SK-N-SH (cell line): ENCODE data around the gene CCDC57. TPM values are rescaled to one million over a fixed set of nuclear protein-coding genes. Genes with fewer than 3 reads are reported as not detected.

Experiments
- CTCF ChIA-PET: fragments of 300-600, 350-600 bp; formaldehyde crosslinking; extraction: SDS; loops from one replicate; lab custom pipeline; 2021; lab: Yijun Ruan, JAX
- POLR2A ChIA-PET: fragments of 350-600 bp; sonication (Branson Sonifier 250); formaldehyde crosslinking; extraction: SDS; loops from one replicate; lab custom pipeline; 2020; ENCODE audit warnings: antibody characterized with exemption, inconsistent platforms; lab: Yijun Ruan, JAX
- DNase-seq: peaks from one replicate; pipeline ENCODE4 v3.0.0; 2012
- H2AFZ ChIP-seq: fragments of 200-600 bp; sonication (generic); 2 replicates; pipeline ENCODE4 v1.8.1; 2016; ENCODE audit warnings: antibody characterized with exemption, mild to moderate bottlenecking, low read depth
- H3F3A ChIP-seq: fragments of 200-600 bp; sonication (generic); replicated peaks from 2 replicates; pipeline ENCODE3; 2016; ENCODE audit warnings: antibody characterized with exemption, mild to moderate bottlenecking; ENCODE audit not compliant: insufficient read depth
- H3K27ac ChIP-seq, 2 experiments: fragments of 200-500 bp in 1 of 2; fragments of 200-600 bp in 1 of 2; sonication (Bioruptor generic) in 1 of 2; sonication (generic), shearing (Covaris generic) in 1 of 2; 2 replicates each; pipeline versions ENCODE4 v1.5.1 to v1.6.1; 2014 to 2016; ENCODE audit warnings: low read depth in 2 of 2, inconsistent platforms in 1 of 2, low read length in 1 of 2, mild to moderate bottlenecking in 1 of 2, mixed read lengths in 1 of 2
- H3K27me3 ChIP-seq: fragments of 200-600 bp; sonication (generic), shearing (Covaris generic); 2 replicates; pipeline ENCODE4 v1.6.1; 2016; ENCODE audit warnings: mixed run types; ENCODE audit not compliant: insufficient read depth
- H3K36me3 ChIP-seq, 2 experiments: fragments of 200-500 bp in 1 of 2; fragments of 200-600 bp in 1 of 2; sonication (Bioruptor generic) in 1 of 2; sonication (generic) in 1 of 2; replicated peaks in 1 of 2; 2 replicates each; pipeline versions ENCODE3 to v1.5.1; 2014 to 2016; ENCODE audit warnings: low read length in 1 of 2, mild to moderate bottlenecking in 1 of 2; ENCODE audit not compliant: insufficient read depth in 2 of 2, control insufficient read depth in 1 of 2
- H3K4me1 ChIP-seq, 2 experiments: fragments of 200-500 bp in 1 of 2; fragments of 200-600 bp in 1 of 2; sonication (Bioruptor generic) in 1 of 2; sonication (generic), shearing (Covaris generic) in 1 of 2; 2 replicates each; pipeline versions ENCODE4 v1.5.1 to v1.6.1; 2014 to 2016; ENCODE audit warnings: low read depth in 1 of 2, low read length in 1 of 2, mixed run types in 1 of 2; ENCODE audit not compliant: insufficient read depth in 2 of 2, control insufficient read depth in 1 of 2
- H3K4me2 ChIP-seq: fragments of 200-600 bp; sonication (generic), shearing (Covaris generic); 2 replicates; pipeline ENCODE4 v1.6.1; 2017; ENCODE audit warnings: mixed run types
- H3K4me3 ChIP-seq, 2 experiments: fragments of 200-500 bp in 1 of 2; fragments of 200-600 bp in 1 of 2; sonication (Bioruptor generic) in 1 of 2; sonication (generic), shearing (Covaris generic) in 1 of 2; 2 replicates each; pipeline versions ENCODE4 v1.5.1 to v1.8.1; 2014 to 2016; ENCODE audit warnings: low read depth in 2 of 2, inconsistent platforms in 1 of 2, low read length in 1 of 2, mild to moderate bottlenecking in 1 of 2, mixed read lengths in 1 of 2, moderate library complexity in 1 of 2
- H3K79me2 ChIP-seq: fragments of 200-600 bp; sonication (generic); 2 replicates; pipeline ENCODE4 v1.8.1; 2017; ENCODE audit warnings: mild to moderate bottlenecking; ENCODE audit not compliant: insufficient read depth
- H3K9ac ChIP-seq: fragments of 200-600 bp; sonication (generic); 2 replicates; pipeline ENCODE4 v1.6.1; 2017; ENCODE audit warnings: mixed run types
- H3K9me2 ChIP-seq: fragments of 200-600 bp; sonication (generic); 2 replicates; pipeline ENCODE4 v1.6.1; 2017; ENCODE audit warnings: mixed run types
- H3K9me3 ChIP-seq: fragments of 200-600 bp; sonication (generic); 2 replicates; pipeline ENCODE4 v1.6.1; 2017; ENCODE audit warnings: mixed run types, mild to moderate bottlenecking, moderate library complexity
- H4K20me1 ChIP-seq: fragments of 200-600 bp; sonication (generic); 2 replicates; pipeline ENCODE4 v1.6.1; 2017; ENCODE audit warnings: mild to moderate bottlenecking, mixed run types; ENCODE audit not compliant: insufficient read depth
- FOSL2 ChIP-seq: IDR thresholded peaks from 2 replicates; pipeline ENCODE4 v1.4.0; 2012; ENCODE audit warnings: low read depth, mild to moderate bottlenecking, moderate library complexity, borderline replicate concordance
- GABPA ChIP-seq: IDR thresholded peaks from 2 replicates; pipeline ENCODE4 v1.4.0; 2012; ENCODE audit warnings: low read depth, mild to moderate bottlenecking
- GATA2 ChIP-seq: sonication (generic); formaldehyde crosslinking; IDR thresholded peaks from 2 replicates; pipeline ENCODE4 v1.5.0; 2020; ENCODE audit warnings: mild to moderate bottlenecking, missing genetic modification reagents
- NFIC ChIP-seq: IDR thresholded peaks from 2 replicates; pipeline ENCODE4 v1.4.0; 2012; ENCODE audit warnings: borderline replicate concordance
- NRF1 ChIP-seq: IDR thresholded peaks from 2 replicates; pipeline ENCODE4 v1.6.1; 2012; ENCODE audit warnings: low read depth, mild to moderate bottlenecking, low read length
- POLR2AphosphoS5 ChIP-seq: IDR thresholded peaks from 2 replicates; pipeline ENCODE4 v1.6.1; 2012; ENCODE audit warnings: low read depth, low read length
- SMC3 ChIP-seq: IDR thresholded peaks from 2 replicates; pipeline ENCODE4 v1.6.1; 2012; ENCODE audit warnings: low read depth, low read length, improper control_type of control experiment
- YY1 ChIP-seq: IDR thresholded peaks from 2 replicates; pipeline ENCODE4 v1.4.0; 2012; ENCODE audit warnings: low read depth, mild to moderate bottlenecking
- WGBS: methylation state at CpG from one replicate; pipeline ENCODE4 v1.1.6; 2017; ENCODE audit warnings: low lambda C conversion rate; 5-methylcytosine and 5-hydroxymethylcytosine counted together
- polyA plus RNA-seq, 3 experiments: library from polyadenylated mRNA; depleted of rRNA; stranded (reverse); fragments of >200 nt; gene quantifications; 2 replicates each; pipeline ENCODE4 v1.2.3, GENCODE V29; 2012
- TF ChIP-seq, protein P1 (sequence below): IDR thresholded peaks from 2 replicates; pipeline ENCODE4 v1.4.0; 2012; ENCODE audit warnings: low read depth, borderline replicate concordance
- TF ChIP-seq, protein P2 (sequence below): fragments of 150-350 bp; IDR thresholded peaks from 2 replicates; pipeline ENCODE4 v1.6.1; 2017; ENCODE audit warnings: antibody characterized with exemption, low read length, low read depth, borderline replicate concordance
- TF ChIP-seq, protein P3 (sequence below): IDR thresholded peaks from 2 replicates; pipeline ENCODE4 v1.6.1; 2012; ENCODE audit warnings: mild to moderate bottlenecking, low read depth, low read length, moderate library complexity
- TF ChIP-seq, protein P4 (sequence below): IDR thresholded peaks from 2 replicates; pipeline ENCODE4 v1.4.0; 2012; ENCODE audit warnings: low read depth, borderline replicate concordance

The CCDC57 gene
- polyA plus RNA-seq, 1 of the 3 experiments (the other 2 are of a cell fraction), result 68.6 TPM

DNA sequence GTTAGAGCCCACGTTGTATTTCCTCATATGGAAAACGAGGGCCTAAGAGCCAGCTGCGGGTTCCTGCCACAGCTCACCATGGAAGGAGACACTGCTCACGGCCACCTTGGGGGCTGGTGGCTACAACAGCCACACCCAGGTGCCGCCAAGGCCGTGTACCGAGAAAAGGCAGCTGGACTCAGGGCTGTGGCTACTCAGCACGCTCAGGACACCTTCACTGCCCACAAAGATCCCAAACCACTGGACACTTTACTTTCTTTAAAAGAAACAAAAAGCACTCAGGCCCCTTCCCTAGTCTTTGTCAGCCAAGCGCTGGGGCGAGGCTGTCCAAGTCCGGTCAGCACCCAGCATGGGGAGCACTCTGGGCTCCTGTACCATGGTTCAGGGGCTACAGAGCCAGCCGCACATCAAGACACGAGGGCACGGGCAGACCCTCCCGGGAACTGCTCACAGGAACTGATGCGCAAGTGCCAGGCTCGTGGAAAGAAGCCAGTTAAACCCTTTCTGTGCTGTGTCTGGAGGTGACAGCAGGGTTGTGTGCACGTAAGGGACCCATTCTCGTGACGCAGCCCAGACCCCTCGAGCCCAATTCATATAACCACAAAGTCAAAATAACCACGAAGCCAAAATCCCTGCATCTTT is 34.7 kb upstream of the CCDC57 start (continued):
- TF ChIP-seq, protein P1, sequence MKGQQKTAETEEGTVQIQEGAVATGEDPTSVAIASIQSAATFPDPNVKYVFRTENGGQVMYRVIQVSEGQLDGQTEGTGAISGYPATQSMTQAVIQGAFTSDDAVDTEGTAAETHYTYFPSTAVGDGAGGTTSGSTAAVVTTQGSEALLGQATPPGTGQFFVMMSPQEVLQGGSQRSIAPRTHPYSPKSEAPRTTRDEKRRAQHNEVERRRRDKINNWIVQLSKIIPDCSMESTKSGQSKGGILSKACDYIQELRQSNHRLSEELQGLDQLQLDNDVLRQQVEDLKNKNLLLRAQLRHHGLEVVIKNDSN, result no peak
- TF ChIP-seq NFIC (no peak), YY1 (no peak)
- TF ChIP-seq, all 33 proteins: peak for 0

DNA sequence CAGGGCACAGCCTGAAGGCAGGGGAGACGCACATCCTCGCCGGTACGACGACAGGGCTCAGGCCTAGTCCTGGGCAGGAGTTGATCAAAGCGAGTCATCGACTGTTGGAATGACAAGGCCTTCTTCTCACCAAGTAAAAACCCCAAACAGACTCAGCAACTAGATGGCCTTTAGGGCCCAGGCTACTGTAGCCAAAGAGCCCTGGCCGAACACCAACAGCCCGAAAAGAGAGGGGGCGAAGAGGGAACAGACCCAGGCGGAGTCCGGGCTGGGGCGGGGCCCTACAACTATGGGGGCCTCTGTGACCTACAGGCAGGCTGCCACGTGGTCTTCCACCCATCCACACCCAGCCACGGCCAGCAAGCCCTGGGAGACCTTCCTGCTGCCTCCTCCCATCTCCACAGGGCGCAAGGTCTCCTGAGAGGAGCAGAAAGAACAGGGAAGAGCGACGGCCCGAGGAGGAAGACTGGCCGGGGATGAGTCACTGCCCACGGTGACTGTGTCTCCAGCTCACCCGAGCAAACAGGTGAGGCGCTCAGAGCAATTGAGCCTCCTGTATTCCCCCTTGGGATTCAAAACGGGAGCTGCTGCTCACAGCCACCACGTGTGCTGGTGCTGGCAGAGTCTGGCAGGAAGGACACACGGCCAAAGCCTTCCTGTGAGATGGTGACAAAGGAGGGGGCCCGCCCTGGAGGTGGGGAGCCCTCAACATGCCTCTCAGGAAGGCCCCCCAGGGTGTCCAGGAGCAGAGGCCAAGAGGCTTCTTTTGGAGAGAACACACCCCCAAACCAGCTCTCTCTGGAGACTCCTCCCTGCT is 33.9 kb upstream of the CCDC57 start:
- POLR2A ChIA-PET, result no interaction called here
- 72% methylated on average over 25 of the region's 27 CpGs for WGBS
- H3K27me3 ChIP-seq, result no peaks in the 10 kb centered on the region
- CTCF ChIA-PET, result interaction anchor here (0.7 to 2.6 kb wide), 5 partner anchors 8 to 74 kb away, joined by 3 to 17 read pairs (median 3); no protein-coding TSS in a partner anchor
- peaks cover 100% of the 10 kb centered on the region for H4K20me1 ChIP-seq
- no peaks in the 10 kb centered on the region for H3K9me3 ChIP-seq
- H3K9ac ChIP-seq, result no peak overlapping the region
- H3K79me2 ChIP-seq, result peaks cover 84% of the 10 kb centered on the region
- H2AFZ ChIP-seq, result no peak overlapping the region
- H3F3A ChIP-seq, result peaks cover 68% of the 10 kb centered on the region
- H3K27ac ChIP-seq, result peak overlapping the region; percentile 3 to 23; a peak in 3 of 4 replicates
- no peak for TF ChIP-seq GABPA
- TF ChIP-seq, protein P2, sequence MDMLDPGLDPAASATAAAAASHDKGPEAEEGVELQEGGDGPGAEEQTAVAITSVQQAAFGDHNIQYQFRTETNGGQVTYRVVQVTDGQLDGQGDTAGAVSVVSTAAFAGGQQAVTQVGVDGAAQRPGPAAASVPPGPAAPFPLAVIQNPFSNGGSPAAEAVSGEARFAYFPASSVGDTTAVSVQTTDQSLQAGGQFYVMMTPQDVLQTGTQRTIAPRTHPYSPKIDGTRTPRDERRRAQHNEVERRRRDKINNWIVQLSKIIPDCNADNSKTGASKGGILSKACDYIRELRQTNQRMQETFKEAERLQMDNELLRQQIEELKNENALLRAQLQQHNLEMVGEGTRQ, result no peak
- TF ChIP-seq POLR2AphosphoS5, result peak; percentile 13
- TF ChIP-seq, protein P3, sequence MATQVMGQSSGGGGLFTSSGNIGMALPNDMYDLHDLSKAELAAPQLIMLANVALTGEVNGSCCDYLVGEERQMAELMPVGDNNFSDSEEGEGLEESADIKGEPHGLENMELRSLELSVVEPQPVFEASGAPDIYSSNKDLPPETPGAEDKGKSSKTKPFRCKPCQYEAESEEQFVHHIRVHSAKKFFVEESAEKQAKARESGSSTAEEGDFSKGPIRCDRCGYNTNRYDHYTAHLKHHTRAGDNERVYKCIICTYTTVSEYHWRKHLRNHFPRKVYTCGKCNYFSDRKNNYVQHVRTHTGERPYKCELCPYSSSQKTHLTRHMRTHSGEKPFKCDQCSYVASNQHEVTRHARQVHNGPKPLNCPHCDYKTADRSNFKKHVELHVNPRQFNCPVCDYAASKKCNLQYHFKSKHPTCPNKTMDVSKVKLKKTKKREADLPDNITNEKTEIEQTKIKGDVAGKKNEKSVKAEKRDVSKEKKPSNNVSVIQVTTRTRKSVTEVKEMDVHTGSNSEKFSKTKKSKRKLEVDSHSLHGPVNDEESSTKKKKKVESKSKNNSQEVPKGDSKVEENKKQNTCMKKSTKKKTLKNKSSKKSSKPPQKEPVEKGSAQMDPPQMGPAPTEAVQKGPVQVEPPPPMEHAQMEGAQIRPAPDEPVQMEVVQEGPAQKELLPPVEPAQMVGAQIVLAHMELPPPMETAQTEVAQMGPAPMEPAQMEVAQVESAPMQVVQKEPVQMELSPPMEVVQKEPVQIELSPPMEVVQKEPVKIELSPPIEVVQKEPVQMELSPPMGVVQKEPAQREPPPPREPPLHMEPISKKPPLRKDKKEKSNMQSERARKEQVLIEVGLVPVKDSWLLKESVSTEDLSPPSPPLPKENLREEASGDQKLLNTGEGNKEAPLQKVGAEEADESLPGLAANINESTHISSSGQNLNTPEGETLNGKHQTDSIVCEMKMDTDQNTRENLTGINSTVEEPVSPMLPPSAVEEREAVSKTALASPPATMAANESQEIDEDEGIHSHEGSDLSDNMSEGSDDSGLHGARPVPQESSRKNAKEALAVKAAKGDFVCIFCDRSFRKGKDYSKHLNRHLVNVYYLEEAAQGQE, result no peak
- no peak for TF ChIP-seq SMC3
- no peak for TF ChIP-seq NRF1
- TF ChIP-seq GATA2 (CRISPR knock-in tag), result no peak
- TF ChIP-seq FOSL2, result peak; percentile 30; the same call in 1 of the 2 replicates
- TF ChIP-seq, protein P4, sequence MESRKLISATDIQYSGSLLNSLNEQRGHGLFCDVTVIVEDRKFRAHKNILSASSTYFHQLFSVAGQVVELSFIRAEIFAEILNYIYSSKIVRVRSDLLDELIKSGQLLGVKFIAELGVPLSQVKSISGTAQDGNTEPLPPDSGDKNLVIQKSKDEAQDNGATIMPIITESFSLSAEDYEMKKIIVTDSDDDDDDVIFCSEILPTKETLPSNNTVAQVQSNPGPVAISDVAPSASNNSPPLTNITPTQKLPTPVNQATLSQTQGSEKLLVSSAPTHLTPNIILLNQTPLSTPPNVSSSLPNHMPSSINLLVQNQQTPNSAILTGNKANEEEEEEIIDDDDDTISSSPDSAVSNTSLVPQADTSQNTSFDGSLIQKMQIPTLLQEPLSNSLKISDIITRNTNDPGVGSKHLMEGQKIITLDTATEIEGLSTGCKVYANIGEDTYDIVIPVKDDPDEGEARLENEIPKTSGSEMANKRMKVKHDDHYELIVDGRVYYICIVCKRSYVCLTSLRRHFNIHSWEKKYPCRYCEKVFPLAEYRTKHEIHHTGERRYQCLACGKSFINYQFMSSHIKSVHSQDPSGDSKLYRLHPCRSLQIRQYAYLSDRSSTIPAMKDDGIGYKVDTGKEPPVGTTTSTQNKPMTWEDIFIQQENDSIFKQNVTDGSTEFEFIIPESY, result no peak
- DNase-seq, result peak; percentile 44
- peaks cover 55 to 93% of the 10 kb centered on the region in 2 experiments for H3K36me3 ChIP-seq
- no peak overlapping the region for H3K4me2 ChIP-seq
- H3K4me1 ChIP-seq, result peaks cover 22 to 25% of the 10 kb centered on the region in 2 experiments; a peak in 3 of 4 replicates
- no peak overlapping the region for H3K4me3 ChIP-seq
- no peaks in the 10 kb centered on the region for H3K9me2 ChIP-seq
